HepG2 (cell line): ENCODE results near the gene GRIK1. TPM values are rescaled to one million over a fixed set of nuclear protein-coding genes. Genes with fewer than 3 reads are reported as not detected.

Source experiments
- ATF4 ChIP-seq, 2 experiments: fragments of 450-650 bp in 1 of 2; sonication (generic) in 1 of 2; formaldehyde crosslinking; IDR thresholded peaks; 2 replicates each; pipeline versions ENCODE4 v1.5.0 to v1.8.0; 2020 to 2022; ENCODE audit warnings: mild to moderate bottlenecking in 1 of 2, missing genetic modification reagents in 1 of 2
- BCL6 ChIP-seq: IDR thresholded peaks from 2 replicates; pipeline ENCODE4 v1.6.1; 2016; ENCODE audit warnings: missing genetic modification reagents, missing compliant biosample characterization
- CEBPB ChIP-seq: IDR thresholded peaks from 2 replicates; pipeline ENCODE4 v1.6.1; 2011; ENCODE audit warnings: low read depth, low read length, improper control_type of control experiment, borderline replicate concordance
- CEBPG ChIP-seq: IDR thresholded peaks from 2 replicates; pipeline ENCODE4 v1.6.1; 2016
- EHMT2 ChIP-seq: fragments of 200-600 bp; sonication (generic); IDR thresholded peaks from 2 replicates; pipeline ENCODE4 v1.7.0; 2017; ENCODE audit warnings: antibody characterized with exemption, low read depth, low read length, borderline replicate concordance
- FOXA3 ChIP-seq: IDR thresholded peaks from 2 replicates; pipeline ENCODE4 v1.6.1; 2016; ENCODE audit warnings: missing genetic modification reagents, missing compliant biosample characterization
- FOXO1 ChIP-seq: sonication (generic); formaldehyde crosslinking; IDR thresholded peaks from 2 replicates; pipeline ENCODE4 v1.4.0; 2020; ENCODE audit warnings: missing genetic modification reagents
- FOXP1 ChIP-seq, 2 experiments: fragments of 450-650 bp in 1 of 2; IDR thresholded peaks; 2 replicates each; pipeline ENCODE4 v1.6.1; 2017 to 2018; ENCODE audit warnings: antibody characterized with exemption in 1 of 2
- HDAC2 ChIP-seq: sonication (generic); formaldehyde crosslinking; IDR thresholded peaks from 2 replicates; pipeline ENCODE4 v1.4.0; 2020; ENCODE audit warnings: missing genetic modification reagents
- HNF4G ChIP-seq, 2 experiments: sonication (generic) in 1 of 2; formaldehyde crosslinking in 1 of 2; IDR thresholded peaks; 2 replicates each; pipeline versions ENCODE4 v1.4.0 to v1.6.1; 2011 to 2020; ENCODE audit warnings: borderline replicate concordance in 2 of 2, low read depth in 2 of 2, mild to moderate bottlenecking in 2 of 2, low read length in 1 of 2, missing genetic modification reagents in 1 of 2, moderate library complexity in 1 of 2
- MAFK ChIP-seq, 2 experiments: IDR thresholded peaks in 1 of 2; conservative IDR thresholded peaks in 1 of 2; 2 replicates each; pipeline ENCODE4 v1.6.1; 2011; ENCODE audit warnings: improper control_type of control experiment in 2 of 2, low read length in 2 of 2
- PITX1 ChIP-seq: sonication (generic); formaldehyde crosslinking; IDR thresholded peaks from 2 replicates; pipeline ENCODE4 v1.5.1; 2020; ENCODE audit warnings: mild to moderate bottlenecking, missing genetic modification reagents
- POGZ ChIP-seq: sonication (generic); formaldehyde crosslinking; IDR thresholded peaks from 2 replicates; pipeline ENCODE4 v1.4.0; 2020; ENCODE audit warnings: mild to moderate bottlenecking, missing genetic modification reagents
- POLR2AphosphoS2 ChIP-seq: IDR thresholded peaks from 2 replicates; pipeline ENCODE4 v1.6.1; 2011; ENCODE audit warnings: low read depth, low read length, improper control_type of control experiment
- REXO4 ChIP-seq: sonication (generic); formaldehyde crosslinking; IDR thresholded peaks from 2 replicates; pipeline ENCODE4 v1.8.0; 2022; ENCODE audit warnings: missing genetic modification reagents, mild to moderate bottlenecking, borderline replicate concordance
- polyA plus RNA-seq, 8 experiments: library from polyadenylated mRNA; depleted of rRNA in 3 of 8; stranded (reverse) in 7 of 8; unstranded in 1 of 8; fragments of >200 nt; fragmentation: Illumina TruSeq in 4 of 8; extraction: Trizol in 4 of 8; gene quantifications; 2 replicates each; pipeline versions ENCODE4 v1.2.1 to v1.2.3, GENCODE V29; 2011 to 2016; ENCODE audit warnings: low read depth in 4 of 8, missing spikeins in 1 of 8, mixed read lengths in 1 of 8; ENCODE audit not compliant: insufficient read depth in 1 of 8
- total RNA-seq, 5 experiments: library from RNA; depleted of rRNA; stranded (reverse); fragments of >200 nt; fragmentation: Illumina TruSeq; extraction: Trizol; gene quantifications; 2 replicates each; pipeline ENCODE4 v1.2.3, GENCODE V29; 2016; ENCODE audit warnings: low read depth in 1 of 5
- TF ChIP-seq, protein P1 (sequence below): sonication (generic); formaldehyde crosslinking; IDR thresholded peaks from 2 replicates; pipeline ENCODE4 v1.8.0; 2022; ENCODE audit warnings: missing genetic modification reagents, mild to moderate bottlenecking, moderate library complexity, borderline replicate concordance
- TF ChIP-seq, protein P2 (sequence below): sonication (generic); formaldehyde crosslinking; IDR thresholded peaks from 2 replicates; pipeline ENCODE4 v1.9.0; 2021; ENCODE audit warnings: mild to moderate bottlenecking, missing genetic modification reagents
- TF ChIP-seq, protein P3 (sequence below): sonication (generic); formaldehyde crosslinking; IDR thresholded peaks from 2 replicates; pipeline ENCODE4 v1.4.0; 2020; ENCODE audit warnings: missing genetic modification reagents

GRIK1 gene
- total and polyA plus RNA-seq, 2 of the 13 experiments (the other 11 are each of a cell fraction or from before 2014, with no cell fraction given) = not detected

- TF ChIP-seq, protein P1, sequence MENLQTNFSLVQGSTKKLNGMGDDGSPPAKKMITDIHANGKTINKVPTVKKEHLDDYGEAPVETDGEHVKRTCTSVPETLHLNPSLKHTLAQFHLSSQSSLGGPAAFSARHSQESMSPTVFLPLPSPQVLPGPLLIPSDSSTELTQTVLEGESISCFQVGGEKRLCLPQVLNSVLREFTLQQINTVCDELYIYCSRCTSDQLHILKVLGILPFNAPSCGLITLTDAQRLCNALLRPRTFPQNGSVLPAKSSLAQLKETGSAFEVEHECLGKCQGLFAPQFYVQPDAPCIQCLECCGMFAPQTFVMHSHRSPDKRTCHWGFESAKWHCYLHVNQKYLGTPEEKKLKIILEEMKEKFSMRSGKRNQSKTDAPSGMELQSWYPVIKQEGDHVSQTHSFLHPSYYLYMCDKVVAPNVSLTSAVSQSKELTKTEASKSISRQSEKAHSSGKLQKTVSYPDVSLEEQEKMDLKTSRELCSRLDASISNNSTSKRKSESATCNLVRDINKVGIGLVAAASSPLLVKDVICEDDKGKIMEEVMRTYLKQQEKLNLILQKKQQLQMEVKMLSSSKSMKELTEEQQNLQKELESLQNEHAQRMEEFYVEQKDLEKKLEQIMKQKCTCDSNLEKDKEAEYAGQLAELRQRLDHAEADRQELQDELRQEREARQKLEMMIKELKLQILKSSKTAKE = no peak
- TF ChIP-seq, protein P2, sequence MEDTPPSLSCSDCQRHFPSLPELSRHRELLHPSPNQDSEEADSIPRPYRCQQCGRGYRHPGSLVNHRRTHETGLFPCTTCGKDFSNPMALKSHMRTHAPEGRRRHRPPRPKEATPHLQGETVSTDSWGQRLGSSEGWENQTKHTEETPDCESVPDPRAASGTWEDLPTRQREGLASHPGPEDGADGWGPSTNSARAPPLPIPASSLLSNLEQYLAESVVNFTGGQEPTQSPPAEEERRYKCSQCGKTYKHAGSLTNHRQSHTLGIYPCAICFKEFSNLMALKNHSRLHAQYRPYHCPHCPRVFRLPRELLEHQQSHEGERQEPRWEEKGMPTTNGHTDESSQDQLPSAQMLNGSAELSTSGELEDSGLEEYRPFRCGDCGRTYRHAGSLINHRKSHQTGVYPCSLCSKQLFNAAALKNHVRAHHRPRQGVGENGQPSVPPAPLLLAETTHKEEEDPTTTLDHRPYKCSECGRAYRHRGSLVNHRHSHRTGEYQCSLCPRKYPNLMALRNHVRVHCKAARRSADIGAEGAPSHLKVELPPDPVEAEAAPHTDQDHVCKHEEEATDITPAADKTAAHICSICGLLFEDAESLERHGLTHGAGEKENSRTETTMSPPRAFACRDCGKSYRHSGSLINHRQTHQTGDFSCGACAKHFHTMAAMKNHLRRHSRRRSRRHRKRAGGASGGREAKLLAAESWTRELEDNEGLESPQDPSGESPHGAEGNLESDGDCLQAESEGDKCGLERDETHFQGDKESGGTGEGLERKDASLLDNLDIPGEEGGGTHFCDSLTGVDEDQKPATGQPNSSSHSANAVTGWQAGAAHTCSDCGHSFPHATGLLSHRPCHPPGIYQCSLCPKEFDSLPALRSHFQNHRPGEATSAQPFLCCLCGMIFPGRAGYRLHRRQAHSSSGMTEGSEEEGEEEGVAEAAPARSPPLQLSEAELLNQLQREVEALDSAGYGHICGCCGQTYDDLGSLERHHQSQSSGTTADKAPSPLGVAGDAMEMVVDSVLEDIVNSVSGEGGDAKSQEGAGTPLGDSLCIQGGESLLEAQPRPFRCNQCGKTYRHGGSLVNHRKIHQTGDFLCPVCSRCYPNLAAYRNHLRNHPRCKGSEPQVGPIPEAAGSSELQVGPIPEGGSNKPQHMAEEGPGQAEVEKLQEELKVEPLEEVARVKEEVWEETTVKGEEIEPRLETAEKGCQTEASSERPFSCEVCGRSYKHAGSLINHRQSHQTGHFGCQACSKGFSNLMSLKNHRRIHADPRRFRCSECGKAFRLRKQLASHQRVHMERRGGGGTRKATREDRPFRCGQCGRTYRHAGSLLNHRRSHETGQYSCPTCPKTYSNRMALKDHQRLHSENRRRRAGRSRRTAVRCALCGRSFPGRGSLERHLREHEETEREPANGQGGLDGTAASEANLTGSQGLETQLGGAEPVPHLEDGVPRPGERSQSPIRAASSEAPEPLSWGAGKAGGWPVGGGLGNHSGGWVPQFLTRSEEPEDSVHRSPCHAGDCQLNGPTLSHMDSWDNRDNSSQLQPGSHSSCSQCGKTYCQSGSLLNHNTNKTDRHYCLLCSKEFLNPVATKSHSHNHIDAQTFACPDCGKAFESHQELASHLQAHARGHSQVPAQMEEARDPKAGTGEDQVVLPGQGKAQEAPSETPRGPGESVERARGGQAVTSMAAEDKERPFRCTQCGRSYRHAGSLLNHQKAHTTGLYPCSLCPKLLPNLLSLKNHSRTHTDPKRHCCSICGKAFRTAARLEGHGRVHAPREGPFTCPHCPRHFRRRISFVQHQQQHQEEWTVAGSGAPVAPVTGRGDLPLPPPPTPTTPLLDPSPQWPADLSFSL (CRISPR knock-in tag) = peak; percentile 88
- no peak for TF ChIP-seq FOXP1 (IDR thresholded peaks at IDR 0.05)
- TF ChIP-seq FOXP1 (CRISPR knock-in tag; IDR thresholded peaks at IDR 0.05) = peak; percentile 53; the same call in 1 of the 2 replicates
- TF ChIP-seq PITX1 (CRISPR knock-in tag) = no peak
- TF ChIP-seq FOXO1 (CRISPR knock-in tag) = peak; percentile 31; the same call in 1 of the 2 replicates
- peak; percentile 52; the same call in 1 of the 2 replicates for TF ChIP-seq HNF4G (IDR thresholded peaks at IDR 0.05; ENCODE audit: borderline replicate concordance, low read depth, low read length)
- no peak for TF ChIP-seq HNF4G (CRISPR knock-in tag; IDR thresholded peaks at IDR 0.05; ENCODE audit: borderline replicate concordance, low read depth)
- TF ChIP-seq REXO4 (CRISPR knock-in tag) = no peak
- TF ChIP-seq, protein P3, sequence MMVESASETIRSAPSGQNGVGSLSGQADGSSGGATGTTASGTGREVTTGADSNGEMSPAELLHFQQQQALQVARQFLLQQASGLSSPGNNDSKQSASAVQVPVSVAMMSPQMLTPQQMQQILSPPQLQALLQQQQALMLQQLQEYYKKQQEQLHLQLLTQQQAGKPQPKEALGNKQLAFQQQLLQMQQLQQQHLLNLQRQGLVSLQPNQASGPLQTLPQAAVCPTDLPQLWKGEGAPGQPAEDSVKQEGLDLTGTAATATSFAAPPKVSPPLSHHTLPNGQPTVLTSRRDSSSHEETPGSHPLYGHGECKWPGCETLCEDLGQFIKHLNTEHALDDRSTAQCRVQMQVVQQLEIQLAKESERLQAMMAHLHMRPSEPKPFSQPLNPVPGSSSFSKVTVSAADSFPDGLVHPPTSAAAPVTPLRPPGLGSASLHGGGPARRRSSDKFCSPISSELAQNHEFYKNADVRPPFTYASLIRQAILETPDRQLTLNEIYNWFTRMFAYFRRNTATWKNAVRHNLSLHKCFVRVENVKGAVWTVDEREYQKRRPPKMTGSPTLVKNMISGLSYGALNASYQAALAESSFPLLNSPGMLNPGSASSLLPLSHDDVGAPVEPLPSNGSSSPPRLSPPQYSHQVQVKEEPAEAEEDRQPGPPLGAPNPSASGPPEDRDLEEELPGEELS (CRISPR knock-in tag) = 0 out of 2 replicates have a peak, but pooled peaks have one; percentile 30
- no peak for TF ChIP-seq EHMT2
- peak; percentile 42 for TF ChIP-seq FOXA3 (CRISPR knock-in tag)
- TF ChIP-seq ATF4 (CRISPR knock-in tag; IDR thresholded peaks at IDR 0.05) = peak in 1 of 2 experiments; percentile 47; a peak in 1 of 4 replicates
- peak; percentile 22; the same call in 1 of the 2 replicates for TF ChIP-seq POGZ (CRISPR knock-in tag)
- TF ChIP-seq BCL6 (CRISPR knock-in tag) = peak; percentile 30; the same call in 1 of the 2 replicates
- no peak for TF ChIP-seq MAFK (conservative IDR thresholded peaks at IDR 0.05 in 1 of 2, IDR thresholded peaks at IDR 0.05 in 1 of 2; ENCODE audit: low read length in 2 of 2)
- no peak for TF ChIP-seq POLR2AphosphoS2
- TF ChIP-seq CEBPB = peak; percentile 88
- TF ChIP-seq CEBPG (CRISPR knock-in tag) = peak; percentile 38; the same call in 1 of the 2 replicates
- TF ChIP-seq HDAC2 = 0 out of 2 replicates have a peak, but pooled peaks have one; percentile 18
Measured at GRCh38 chr21:29547998-29548397, 391.8 kb downstream of the GRIK1 start (continued).
